Measurements from ENCODE around the gene GATA1.

GRCh38 chrX:48818866-48819265 lies 32.5 kb downstream of the GATA1 start:
- TF ChIP-seq EZH2 (IDR thresholded peaks at IDR 0.05; ENCODE audit: insufficient read depth, low read length) = no peak
- TF ChIP-seq CTCF (IDR thresholded peaks at IDR 0.05; ENCODE audit: insufficient read depth, low read depth, low read length) = no peak
